HCT116 (cell line): ENCODE data around the gene IGSF23. TPM values are rescaled to one million over a fixed set of nuclear protein-coding genes. Genes with fewer than 3 reads are reported as not detected.

Source experiments
- ATAC-seq: fragments of 200-7000 bp; cut with Tn5 transposase; 2 replicates; pipeline ENCODE4 v1.9.1; 2020; ENCODE audit warnings: mild to moderate bottlenecking, moderate library complexity
- BruUV-seq: library from RNA; stranded (reverse); fragments of 400-500 nt; replicated peaks from 2 replicates; lab custom pipeline; 2021; lab: Mats Ljungman, UMichigan
- CTCF ChIA-PET: fragments of 300-600 bp; sonication (Branson Sonifier 250); formaldehyde crosslinking; loops from one replicate; lab custom pipeline; 2021; ENCODE audit warnings: antibody characterized with exemption; lab: Charles Lee
- POLR2A ChIA-PET: fragments of 300-600, 350-600 bp; sonication (Branson Sonifier 250); formaldehyde crosslinking; loops from one replicate; lab custom pipeline; 2021; ENCODE audit warnings: antibody characterized with exemption; lab: Charles Lee
- RAD21 ChIA-PET, 2 experiments: fragments of 300-600 bp; sonication (Branson Sonifier 250); formaldehyde crosslinking; loops; one replicate each; lab custom pipeline; 2023; ENCODE audit warnings: low total read pairs in 2 of 2; ENCODE audit not compliant: uncharacterized antibody in 2 of 2, unreplicated experiment in 2 of 2, low non-redundant PET in 1 of 2; lab: Charles Lee
- DNase-seq: peaks from one replicate; pipeline ENCODE4 v3.0.0-alpha.2; 2010; ENCODE audit warnings: low read depth, low spot score
- H2AFZ ChIP-seq: fragments of 200-600 bp; shearing (Covaris generic), sonication (generic); 2 replicates; pipeline ENCODE4 v1.6.1; 2017; ENCODE audit warnings: low read depth, mixed run types, mixed read lengths, antibody characterized with exemption, low read length; ENCODE audit not compliant: poor library complexity, severe bottlenecking
- H3K27ac ChIP-seq: 2 replicates; pipeline ENCODE4 v1.5.1; 2012; ENCODE audit warnings: low read depth, low read length
- H3K27me3 ChIP-seq: fragments of 200-600 bp; sonication (generic); 2 replicates; pipeline ENCODE4 v1.6.1; 2016; ENCODE audit warnings: mixed run types, low read length, mixed read lengths; ENCODE audit not compliant: insufficient read depth
- H3K36me3 ChIP-seq, 2 experiments: fragments of 200-500 bp in 1 of 2; fragments of 200-600 bp in 1 of 2; sonication (Bioruptor generic) in 1 of 2; sonication (generic) in 1 of 2; 2 replicates each; pipeline versions ENCODE4 v1.5.1 to v1.6.1; 2014 to 2016; ENCODE audit warnings: low read length in 2 of 2, inconsistent platforms in 1 of 2, mixed read lengths in 1 of 2, mixed run types in 1 of 2; ENCODE audit not compliant: insufficient read depth in 2 of 2, control insufficient read depth in 1 of 2
- H3K4me1 ChIP-seq, 2 experiments: fragments of 200-600 bp in 1 of 2; sonication (generic) in 1 of 2; 2 replicates each; pipeline versions ENCODE4 v1.5.1 to v1.6.1; 2012 to 2017; ENCODE audit warnings: low read length in 2 of 2, inconsistent platforms in 1 of 2, mild to moderate bottlenecking in 1 of 2, mixed read lengths in 1 of 2, mixed run types in 1 of 2, moderate library complexity in 1 of 2; ENCODE audit not compliant: insufficient read depth in 2 of 2, control insufficient read depth in 1 of 2
- H3K4me2 ChIP-seq: fragments of 200-600 bp; sonication (generic); 2 replicates; pipeline ENCODE4 v1.6.1; 2017; ENCODE audit warnings: mixed run types, low read length, mixed read lengths
- H3K4me3 ChIP-seq, 2 experiments: fragments of 200-600 bp in 1 of 2; sonication (generic) in 1 of 2; replicated peaks in 1 of 2; 2 replicates each; pipeline ENCODE4 v1.5.1; 2011 to 2016; ENCODE audit warnings: low read length in 2 of 2, control low read depth in 1 of 2, low read depth in 1 of 2, mild to moderate bottlenecking in 1 of 2, mixed read lengths in 1 of 2, mixed run types in 1 of 2
- H3K79me2 ChIP-seq: fragments of 200-600 bp; sonication (generic); 2 replicates; pipeline ENCODE4 v1.6.1; 2017; ENCODE audit warnings: mild to moderate bottlenecking, mixed run types, low read length, moderate library complexity, mixed read lengths; ENCODE audit not compliant: insufficient read depth
- H3K9ac ChIP-seq: fragments of 200-600 bp; sonication (generic); 2 replicates; pipeline ENCODE4 v1.6.1; 2016; ENCODE audit warnings: low read length, mixed read lengths
- H3K9me2 ChIP-seq: fragments of 200-600 bp; sonication (generic), shearing (Covaris generic); 2 replicates; pipeline ENCODE4 v1.6.1; 2017; ENCODE audit warnings: mixed run types, mild to moderate bottlenecking, moderate library complexity; ENCODE audit not compliant: insufficient read depth
- H3K9me3 ChIP-seq, 2 experiments: fragments of 200-500 bp in 1 of 2; fragments of 200-600 bp in 1 of 2; sonication (Bioruptor generic) in 1 of 2; sonication (generic) in 1 of 2; 2 replicates each; pipeline ENCODE4 v1.6.1; 2014 to 2017; ENCODE audit warnings: low read length in 2 of 2, mixed read lengths in 2 of 2, inconsistent platforms in 1 of 2, low read depth in 1 of 2, mild to moderate bottlenecking in 1 of 2, mixed run types in 1 of 2, moderate library complexity in 1 of 2; ENCODE audit not compliant: control insufficient read depth in 1 of 2, insufficient read depth in 1 of 2
- H4K20me1 ChIP-seq: fragments of 200-600 bp; sonication (generic), shearing (Covaris generic); 2 replicates; pipeline ENCODE4 v1.6.1; 2017; ENCODE audit warnings: mixed run types, mild to moderate bottlenecking, moderate library complexity; ENCODE audit not compliant: insufficient read depth
- CBX3 ChIP-seq: IDR thresholded peaks from 2 replicates; pipeline ENCODE4 v1.6.1; 2012; ENCODE audit warnings: low read depth
- ELF1 ChIP-seq: IDR thresholded peaks from 2 replicates; pipeline ENCODE4 v1.6.1; 2012; ENCODE audit warnings: low read depth, borderline replicate concordance
- EZH2 ChIP-seq: fragments of 200-600 bp; sonication (generic); IDR thresholded peaks from 2 replicates; pipeline ENCODE4 v1.6.1; 2017; ENCODE audit warnings: antibody characterized with exemption, mixed run types
- EZH2phosphoT487 ChIP-seq: fragments of 200-600 bp; IDR thresholded peaks from 2 replicates; pipeline ENCODE4 v1.6.1; 2018; ENCODE audit warnings: antibody characterized with exemption, borderline replicate concordance
- FOSL1 ChIP-seq: IDR thresholded peaks from 2 replicates; pipeline ENCODE4 v1.6.1; 2012; ENCODE audit warnings: low read depth
- POLR2A ChIP-seq: IDR thresholded peaks from 2 replicates; pipeline ENCODE4 v1.7.0; 2011; ENCODE audit warnings: borderline replicate concordance; ENCODE audit not compliant: insufficient read depth, insufficient read length; ENCODE audit errors: extremely low read depth
- RAD21 ChIP-seq: IDR thresholded peaks from 2 replicates; pipeline ENCODE4 v1.6.1; 2012; ENCODE audit warnings: low read depth, mild to moderate bottlenecking
- SP1 ChIP-seq: IDR thresholded peaks from 2 replicates; pipeline ENCODE4 v1.6.1; 2012; ENCODE audit warnings: low read depth
- intact Hi-C: fragments of 100-400 bp; cut with micrococcal nuclease; formaldehyde crosslinking; loops from 2 replicates; pipeline ENCODE4 v1.10.0; 2022
- total RNA-seq: library from RNA; stranded (reverse); gene quantifications from one replicate; pipeline ENCODE4 v1.2.1, GENCODE V29; 2021; ENCODE audit not compliant: unreplicated experiment
- TF ChIP-seq, protein P1 (sequence below): IDR thresholded peaks from 2 replicates; pipeline ENCODE4 v1.6.1; 2011; ENCODE audit warnings: mild to moderate bottlenecking, low read length, moderate library complexity; ENCODE audit not compliant: insufficient replicate concordance; ENCODE audit errors: extremely low read depth
- TF ChIP-seq, protein P2 (sequence below): IDR thresholded peaks from 2 replicates; pipeline ENCODE4 v1.6.1; 2012
- TF ChIP-seq, protein P3 (sequence below): IDR thresholded peaks from 2 replicates; pipeline ENCODE4 v1.6.1; 2012; ENCODE audit warnings: low read depth

IGSF23 gene
- total RNA-seq, 1 experiment from 2014 or later, result not detected

DNA sequence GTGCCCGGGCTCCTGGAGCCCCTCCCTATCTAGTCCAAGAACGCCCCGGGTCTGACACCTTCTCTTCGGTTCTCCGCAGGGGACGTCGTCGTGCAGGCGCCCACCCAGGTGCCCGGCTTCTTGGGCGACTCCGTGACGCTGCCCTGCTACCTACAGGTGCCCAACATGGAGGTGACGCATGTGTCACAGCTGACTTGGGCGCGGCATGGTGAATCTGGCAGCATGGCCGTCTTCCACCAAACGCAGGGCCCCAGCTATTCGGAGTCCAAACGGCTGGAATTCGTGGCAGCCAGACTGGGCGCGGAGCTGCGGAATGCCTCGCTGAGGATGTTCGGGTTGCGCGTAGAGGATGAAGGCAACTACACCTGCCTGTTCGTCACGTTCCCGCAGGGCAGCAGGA, 33.8 kb downstream of the IGSF23 start:
- POLR2A ChIA-PET, result interaction anchor here (1.0 kb wide), 1 partner anchor 98 kb away, joined by 3 read pairs; no protein-coding TSS in a partner anchor
- H2AFZ ChIP-seq, result no peak overlapping the region
- no peak overlapping the region for H3K4me2 ChIP-seq
- no peak for DNase-seq
- no peak overlapping the region for H3K27ac ChIP-seq
- intact Hi-C loops, result no loop called here
- RAD21 ChIA-PET, result no interaction called here
- no peaks in the 10 kb centered on the region for H3K9me3 ChIP-seq
- BruUV-seq, result no TSS peak
- no peaks in the 10 kb centered on the region for H3K9me2 ChIP-seq
- H3K27me3 ChIP-seq, result no peaks in the 10 kb centered on the region
- H3K79me2 ChIP-seq, result peaks cover 75% of the 10 kb centered on the region
- peaks cover 5% of the 10 kb centered on the region; the same call in 1 of the 2 replicates for H4K20me1 ChIP-seq
- no peak overlapping the region for H3K4me3 ChIP-seq
- peaks cover 33 to 48% of the 10 kb centered on the region in 2 experiments; a peak in 3 of 4 replicates for H3K36me3 ChIP-seq
- peaks cover 4 to 7% of the 10 kb centered on the region in 2 experiments; a peak in 3 of 4 replicates for H3K4me1 ChIP-seq
- ATAC-seq, result no peak
- H3K9ac ChIP-seq, result no peak overlapping the region
- CTCF ChIA-PET, result no interaction called here
- TF ChIP-seq, protein P1, sequence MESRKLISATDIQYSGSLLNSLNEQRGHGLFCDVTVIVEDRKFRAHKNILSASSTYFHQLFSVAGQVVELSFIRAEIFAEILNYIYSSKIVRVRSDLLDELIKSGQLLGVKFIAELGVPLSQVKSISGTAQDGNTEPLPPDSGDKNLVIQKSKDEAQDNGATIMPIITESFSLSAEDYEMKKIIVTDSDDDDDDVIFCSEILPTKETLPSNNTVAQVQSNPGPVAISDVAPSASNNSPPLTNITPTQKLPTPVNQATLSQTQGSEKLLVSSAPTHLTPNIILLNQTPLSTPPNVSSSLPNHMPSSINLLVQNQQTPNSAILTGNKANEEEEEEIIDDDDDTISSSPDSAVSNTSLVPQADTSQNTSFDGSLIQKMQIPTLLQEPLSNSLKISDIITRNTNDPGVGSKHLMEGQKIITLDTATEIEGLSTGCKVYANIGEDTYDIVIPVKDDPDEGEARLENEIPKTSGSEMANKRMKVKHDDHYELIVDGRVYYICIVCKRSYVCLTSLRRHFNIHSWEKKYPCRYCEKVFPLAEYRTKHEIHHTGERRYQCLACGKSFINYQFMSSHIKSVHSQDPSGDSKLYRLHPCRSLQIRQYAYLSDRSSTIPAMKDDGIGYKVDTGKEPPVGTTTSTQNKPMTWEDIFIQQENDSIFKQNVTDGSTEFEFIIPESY, result no peak
- TF ChIP-seq SP1, result no peak
- TF ChIP-seq, protein P2, sequence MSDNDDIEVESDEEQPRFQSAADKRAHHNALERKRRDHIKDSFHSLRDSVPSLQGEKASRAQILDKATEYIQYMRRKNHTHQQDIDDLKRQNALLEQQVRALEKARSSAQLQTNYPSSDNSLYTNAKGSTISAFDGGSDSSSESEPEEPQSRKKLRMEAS, result no peak
- no peak for TF ChIP-seq RAD21
- TF ChIP-seq ELF1, result no peak
- TF ChIP-seq CBX3, result no peak

DNA sequence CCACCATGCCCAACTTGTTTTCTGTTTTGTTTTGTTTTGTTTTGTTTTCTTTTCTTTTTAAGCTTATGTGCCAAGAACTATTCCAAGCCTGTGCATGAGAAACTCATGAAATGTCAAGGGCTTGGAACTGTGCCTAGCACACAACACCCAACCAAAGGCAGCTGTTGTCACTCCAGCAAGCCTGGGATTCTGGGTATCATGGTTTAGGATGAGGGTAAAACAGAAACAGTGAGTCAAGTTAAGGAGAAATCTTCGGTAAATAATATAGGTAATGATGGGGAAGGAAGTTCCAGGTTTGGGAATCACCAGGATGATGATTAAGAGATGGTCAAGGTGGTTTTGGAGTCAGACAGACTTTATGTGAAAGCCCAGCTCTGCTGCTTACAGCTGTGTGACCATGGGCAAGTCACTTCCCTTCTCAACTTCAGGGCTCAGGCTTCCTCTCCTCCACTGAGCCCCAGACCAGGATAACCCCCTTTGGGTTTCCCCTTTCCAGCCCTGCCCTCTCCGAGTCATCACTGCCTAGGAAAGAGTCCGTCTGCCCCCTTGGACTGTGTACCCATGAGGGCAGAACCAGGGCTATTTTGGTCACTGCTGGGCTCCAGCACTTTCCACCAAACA, 35.4 kb downstream of the IGSF23 start:
- Histone ChIP-seq H4K20me1 (peaks cover 8% of the 10 kb centered on the region; the same call in 1 of the 2 replicates), H3K27me3 (no peaks in the 10 kb centered on the region), H3K4me3 (no peak overlapping the region), H3K36me3 (peaks cover 44 to 59% of the 10 kb centered on the region in 2 experiments), H3K4me1 (no peaks in the 10 kb centered on the region), H3K9me3 (no peaks in the 10 kb centered on the region), H3K79me2 (peaks cover 86% of the 10 kb centered on the region), H3K9ac (no peak overlapping the region), H3K4me2 (no peak overlapping the region), H3K9me2 (no peaks in the 10 kb centered on the region), H2AFZ (no peak overlapping the region), H3K27ac (no peak overlapping the region)
- ChIA-PET RAD21 (no interaction called here), POLR2A (interaction anchor here (0.6 kb wide), 1 partner anchor 87 kb away, joined by 3 read pairs; no protein-coding TSS in a partner anchor), CTCF (no interaction called here)
- DNase-seq (no peak), ATAC-seq (no peak)
- intact Hi-C loops, result no loop called here
- no TSS peak for BruUV-seq
- TF ChIP-seq, protein P1, result no peak
- TF ChIP-seq FOSL1 (no peak), POLR2A (no peak), EZH2phosphoT487 (no peak), ELF1 (no peak), RAD21 (no peak), EZH2 (no peak)
- TF ChIP-seq, protein P3, sequence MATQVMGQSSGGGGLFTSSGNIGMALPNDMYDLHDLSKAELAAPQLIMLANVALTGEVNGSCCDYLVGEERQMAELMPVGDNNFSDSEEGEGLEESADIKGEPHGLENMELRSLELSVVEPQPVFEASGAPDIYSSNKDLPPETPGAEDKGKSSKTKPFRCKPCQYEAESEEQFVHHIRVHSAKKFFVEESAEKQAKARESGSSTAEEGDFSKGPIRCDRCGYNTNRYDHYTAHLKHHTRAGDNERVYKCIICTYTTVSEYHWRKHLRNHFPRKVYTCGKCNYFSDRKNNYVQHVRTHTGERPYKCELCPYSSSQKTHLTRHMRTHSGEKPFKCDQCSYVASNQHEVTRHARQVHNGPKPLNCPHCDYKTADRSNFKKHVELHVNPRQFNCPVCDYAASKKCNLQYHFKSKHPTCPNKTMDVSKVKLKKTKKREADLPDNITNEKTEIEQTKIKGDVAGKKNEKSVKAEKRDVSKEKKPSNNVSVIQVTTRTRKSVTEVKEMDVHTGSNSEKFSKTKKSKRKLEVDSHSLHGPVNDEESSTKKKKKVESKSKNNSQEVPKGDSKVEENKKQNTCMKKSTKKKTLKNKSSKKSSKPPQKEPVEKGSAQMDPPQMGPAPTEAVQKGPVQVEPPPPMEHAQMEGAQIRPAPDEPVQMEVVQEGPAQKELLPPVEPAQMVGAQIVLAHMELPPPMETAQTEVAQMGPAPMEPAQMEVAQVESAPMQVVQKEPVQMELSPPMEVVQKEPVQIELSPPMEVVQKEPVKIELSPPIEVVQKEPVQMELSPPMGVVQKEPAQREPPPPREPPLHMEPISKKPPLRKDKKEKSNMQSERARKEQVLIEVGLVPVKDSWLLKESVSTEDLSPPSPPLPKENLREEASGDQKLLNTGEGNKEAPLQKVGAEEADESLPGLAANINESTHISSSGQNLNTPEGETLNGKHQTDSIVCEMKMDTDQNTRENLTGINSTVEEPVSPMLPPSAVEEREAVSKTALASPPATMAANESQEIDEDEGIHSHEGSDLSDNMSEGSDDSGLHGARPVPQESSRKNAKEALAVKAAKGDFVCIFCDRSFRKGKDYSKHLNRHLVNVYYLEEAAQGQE, result no peak
